PC-3 (cell line): ENCODE measurements around the gene PAPSS1.

Experiments
- CTCF ChIP-seq: fragments of 300-600 bp; sonication (generic); conservative IDR thresholded peaks from 2 replicates; pipeline ENCODE4 v1.5.1; 2017; ENCODE audit warnings: antibody characterized with exemption, low read depth, mild to moderate bottlenecking, low read length
- EZH2 ChIP-seq: fragments of 300-600 bp; sonication (generic); IDR thresholded peaks from one replicate; pipeline ENCODE4 v1.6.1; 2017; ENCODE audit warnings: antibody characterized with exemption, mild to moderate bottlenecking, low read length; ENCODE audit not compliant: unreplicated experiment
- EZH2phosphoT487 ChIP-seq: fragments of 300-600 bp; sonication (generic); IDR thresholded peaks from 2 replicates; pipeline ENCODE4 v1.6.1; 2018; ENCODE audit warnings: mild to moderate bottlenecking, antibody characterized with exemption, low read length, borderline replicate concordance

GRCh38 chr4:107647591-107647990 lies 72.4 kb downstream of the PAPSS1 start:
- TF ChIP-seq CTCF = no peak
- TF ChIP-seq EZH2phosphoT487 = no peak
- no peak for TF ChIP-seq EZH2
